SH-SY5Y (cell line): ENCODE data around the gene MACROD2.

ENCODE experiments used
- GATA2 ChIP-seq: IDR thresholded peaks from 2 replicates; pipeline ENCODE4 v1.6.1; 2011; ENCODE audit warnings: mild to moderate bottlenecking, low read depth, low read length
- GATA3 ChIP-seq: IDR thresholded peaks from 2 replicates; pipeline ENCODE4 v1.6.1; 2011; ENCODE audit warnings: low read depth, mild to moderate bottlenecking, low read length, moderate library complexity

DNA sequence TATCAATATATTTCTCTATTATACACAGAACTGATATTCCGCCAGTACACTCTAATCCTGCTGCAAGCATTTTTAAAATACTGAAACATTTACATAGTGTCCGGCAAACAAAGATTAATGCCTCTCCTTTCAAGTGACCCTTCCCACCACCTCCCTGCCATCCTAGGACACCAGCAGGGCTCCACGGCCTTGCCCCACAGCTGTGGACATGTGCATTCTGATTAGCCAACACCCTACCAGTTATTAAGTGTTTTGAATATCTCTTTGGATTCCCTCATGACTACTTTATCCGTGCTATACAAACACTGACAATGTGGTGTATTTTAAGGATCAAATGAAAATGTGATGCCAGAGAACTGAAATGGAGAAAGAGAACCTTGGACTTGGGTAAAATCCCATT is 1962.8 kb downstream of the MACROD2 start:
- TF ChIP-seq GATA2: no peak
- no peak for TF ChIP-seq GATA3
